BLaER1 treated with 17β-estradiol and CSF1 and Interleukin-3, amounts not matched to agents 10 nM and 100 nM (cell line): ENCODE data around the gene HEATR1.
"Not testable (repeated sequence)": the region's sequence is repeated elsewhere in the genome, so short reads cannot be mapped to it uniquely, and the experiment has no call there.

Source experiments
- H3K27ac ChIP-seq, 11 experiments: shearing (Covaris generic); formaldehyde crosslinking; 2 replicates each; pipeline ENCODE4 v1.8.1; 2022
- H3K27me3 ChIP-seq, 11 experiments: shearing (Covaris generic); formaldehyde crosslinking; 2 replicates each; pipeline ENCODE4 v1.8.1; 2022
- H3K36me3 ChIP-seq, 11 experiments: shearing (Covaris generic); formaldehyde crosslinking; 2 replicates each; pipeline ENCODE4 v1.8.1; 2022
- H3K4me1 ChIP-seq, 10 experiments: shearing (Covaris generic); formaldehyde crosslinking; 2 replicates each; pipeline ENCODE4 v1.8.1; 2022
- H3K4me2 ChIP-seq, 11 experiments: shearing (Covaris generic); formaldehyde crosslinking; 2 replicates each; pipeline ENCODE4 v1.8.1; 2022
- H3K4me3 ChIP-seq, 10 experiments: shearing (Covaris generic); formaldehyde crosslinking; 2 replicates each; pipeline ENCODE4 v1.8.1; 2022
- H3K9ac ChIP-seq, 11 experiments: shearing (Covaris generic); formaldehyde crosslinking; 2 replicates each; pipeline ENCODE4 v1.8.1; 2022
- H3K9me3 ChIP-seq, 11 experiments: shearing (Covaris generic); formaldehyde crosslinking; replicated peaks in 1 of 11; 2 replicates each; pipeline ENCODE4 v1.8.1; 2022
- H4K20me1 ChIP-seq, 11 experiments: shearing (Covaris generic); formaldehyde crosslinking; 2 replicates each; pipeline ENCODE4 v1.8.1; 2022
- Cebpa-rat ChIP-seq, 11 experiments: shearing (Covaris generic); IDR thresholded peaks; 2 replicates each; pipeline ENCODE4 v1.8.1; 2022

The HEATR1 gene

DNA sequence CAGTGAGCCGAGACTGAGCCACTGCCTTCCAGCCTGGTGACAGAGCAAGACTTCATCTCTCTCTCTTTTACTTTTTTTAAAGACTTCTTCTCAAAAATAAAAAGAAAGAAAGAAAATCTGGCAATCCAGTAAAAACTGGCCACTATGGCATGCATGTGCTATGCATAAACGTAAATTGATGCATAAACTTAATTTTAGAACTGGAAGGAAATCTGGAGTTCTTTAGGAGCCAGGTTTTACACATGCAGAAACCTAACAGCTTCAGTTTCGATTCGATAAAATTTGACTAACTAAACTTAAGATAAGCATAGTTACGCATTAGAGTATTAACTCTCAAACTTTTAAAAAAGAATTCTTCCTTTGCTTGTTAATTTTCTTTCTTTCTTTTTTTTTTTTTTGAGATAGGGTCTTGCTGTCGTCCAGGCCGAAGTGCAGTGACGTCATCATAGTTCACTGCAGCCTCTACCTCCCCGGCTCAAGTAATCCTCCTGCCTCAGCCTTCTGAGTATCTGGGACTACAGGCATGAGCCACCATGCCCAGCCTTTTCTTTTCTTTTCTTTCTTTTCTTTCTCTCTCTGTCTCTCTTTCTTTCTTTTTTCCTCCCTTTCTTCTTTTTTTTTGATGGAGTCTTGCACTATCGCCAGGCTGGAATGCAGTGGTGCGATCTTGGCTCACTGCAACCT is 92.4 kb downstream of the HEATR1 start:
- H3K9ac ChIP-seq, result no peak overlapping the region
- no peaks in the 10 kb centered on the region for H3K36me3 ChIP-seq
- H3K4me1 ChIP-seq, result peaks cover 0 to 13% (median 2%) of the 10 kb centered on the region in 10 experiments; a peak in 7 of 20 replicates
- no peaks in the 10 kb centered on the region for H3K9me3 ChIP-seq
- H3K4me2 ChIP-seq, result no peak overlapping the region
- TF ChIP-seq Cebpa-rat (IDR thresholded peaks at IDR 0.05), result no peak
- no peaks in the 10 kb centered on the region for H4K20me1 ChIP-seq
- no peak overlapping the region for H3K4me3 ChIP-seq
- H3K27me3 ChIP-seq, result no peaks in the 10 kb centered on the region
- H3K27ac ChIP-seq, result no peak overlapping the region

DNA sequence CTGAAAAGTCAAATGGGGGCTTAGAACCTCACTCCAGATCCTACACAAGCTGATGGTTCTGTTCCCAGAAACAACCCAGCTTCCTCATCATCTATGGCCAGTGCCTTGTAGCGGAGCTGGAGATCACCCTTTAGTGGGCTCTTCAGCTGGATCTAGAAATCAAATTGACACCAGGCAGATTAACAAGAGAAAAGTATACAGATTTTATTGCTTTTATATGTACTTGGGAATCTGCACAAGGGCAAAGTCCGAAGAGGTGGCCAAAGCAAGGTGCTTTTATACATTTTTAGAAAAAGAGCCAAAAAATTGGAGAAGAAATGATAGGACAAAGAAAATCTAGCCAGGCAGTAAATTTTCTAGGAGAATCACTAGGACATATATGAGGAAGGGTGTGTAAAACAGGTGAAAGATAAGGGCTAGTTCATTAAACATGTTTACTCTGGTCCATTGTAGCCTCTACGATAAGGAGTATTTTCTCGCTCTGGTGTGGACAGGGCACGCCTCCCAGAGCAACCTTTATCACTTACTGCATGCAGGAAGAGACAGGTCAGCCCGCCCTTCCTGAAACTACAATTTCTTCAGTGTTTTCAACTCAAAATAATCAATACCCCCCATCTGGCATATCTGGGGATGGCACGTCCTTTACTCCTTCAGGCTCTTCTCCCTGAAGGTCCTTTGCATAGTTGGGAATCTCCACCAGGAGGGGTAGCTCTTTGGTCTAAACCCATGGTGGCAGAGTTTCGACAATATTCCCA is 94.5 kb downstream of the HEATR1 start:
- Histone ChIP-seq H4K20me1 (no peaks in the 10 kb centered on the region), H3K4me1 (no peaks in the 10 kb centered on the region; a peak in 1 of 20 replicates), H3K4me3 (no peak overlapping the region), H3K27ac (no peak overlapping the region), H3K9ac (no peak overlapping the region), H3K9me3 (no peaks in the 10 kb centered on the region), H3K4me2 (no peak overlapping the region), H3K36me3 (no peaks in the 10 kb centered on the region), H3K27me3 (no peaks in the 10 kb centered on the region)
- no peak for TF ChIP-seq Cebpa-rat (IDR thresholded peaks at IDR 0.05)

DNA sequence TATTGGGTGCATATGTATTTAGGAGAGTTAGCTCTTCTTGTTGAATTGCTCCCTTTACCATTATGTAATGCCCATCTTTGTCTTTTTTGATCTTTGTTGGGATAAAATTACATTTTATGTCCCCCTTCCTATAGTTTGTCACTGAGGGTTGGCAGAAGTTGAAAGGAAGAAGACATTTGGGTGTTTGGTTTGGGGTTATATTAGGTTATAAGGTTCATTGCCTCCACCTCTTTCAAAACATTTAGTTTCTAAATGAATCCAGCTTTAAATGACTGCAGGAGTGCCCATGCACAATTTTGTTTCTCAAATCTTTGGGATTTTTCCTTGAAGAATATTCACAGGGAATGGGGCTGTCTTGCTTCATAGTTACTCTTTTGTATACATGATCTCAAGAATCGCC is 95.1 kb downstream of the HEATR1 start:
- Histone ChIP-seq H3K4me1 (no peaks in the 10 kb centered on the region; a peak in 1 of 20 replicates), H3K27ac (no peak overlapping the region), H3K27me3 (no peaks in the 10 kb centered on the region), H3K9ac (no peak overlapping the region), H3K4me3 (no peak overlapping the region), H4K20me1 (no peaks in the 10 kb centered on the region), H3K9me3 (no peaks in the 10 kb centered on the region), H3K36me3 (no peaks in the 10 kb centered on the region), H3K4me2 (peak overlapping the region in 1 of 11 experiments; percentile 20; a peak in 1 of 22 replicates)
- TF ChIP-seq Cebpa-rat (IDR thresholded peaks at IDR 0.05), result no peak

DNA sequence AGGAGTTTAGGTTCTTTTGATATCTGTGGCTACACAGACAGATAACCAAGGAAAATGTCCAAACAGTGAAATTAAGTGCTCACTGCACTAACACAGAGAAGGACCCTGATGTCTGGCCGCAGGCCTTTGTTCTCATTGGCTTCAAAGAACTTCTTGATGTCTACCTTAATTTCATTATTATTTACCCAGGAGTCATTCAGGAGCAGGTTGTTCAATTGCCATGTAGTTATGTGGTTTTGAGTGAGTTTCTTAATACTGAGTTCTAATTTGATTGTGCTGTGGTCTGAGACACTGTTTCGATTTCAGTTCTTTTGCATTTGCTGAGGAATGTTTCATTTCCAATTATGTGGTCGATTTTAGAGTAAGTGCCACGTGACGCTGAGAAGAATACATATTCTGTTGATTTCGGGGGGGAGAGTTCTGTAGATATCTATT is 95.7 kb downstream of the HEATR1 start:
- Histone ChIP-seq H3K9me3 (no peaks in the 10 kb centered on the region), H3K27ac (no peak overlapping the region), H4K20me1 (no peaks in the 10 kb centered on the region), H3K27me3 (no peaks in the 10 kb centered on the region), H3K9ac (no peak overlapping the region), H3K4me3 (no peak overlapping the region), H3K36me3 (no peaks in the 10 kb centered on the region), H3K4me1 (peaks cover 0 to 2% (median 0%) of the 10 kb centered on the region in 10 experiments; a peak in 6 of 20 replicates), H3K4me2 (no peak overlapping the region)
- no peak for TF ChIP-seq Cebpa-rat (IDR thresholded peaks at IDR 0.05)

DNA sequence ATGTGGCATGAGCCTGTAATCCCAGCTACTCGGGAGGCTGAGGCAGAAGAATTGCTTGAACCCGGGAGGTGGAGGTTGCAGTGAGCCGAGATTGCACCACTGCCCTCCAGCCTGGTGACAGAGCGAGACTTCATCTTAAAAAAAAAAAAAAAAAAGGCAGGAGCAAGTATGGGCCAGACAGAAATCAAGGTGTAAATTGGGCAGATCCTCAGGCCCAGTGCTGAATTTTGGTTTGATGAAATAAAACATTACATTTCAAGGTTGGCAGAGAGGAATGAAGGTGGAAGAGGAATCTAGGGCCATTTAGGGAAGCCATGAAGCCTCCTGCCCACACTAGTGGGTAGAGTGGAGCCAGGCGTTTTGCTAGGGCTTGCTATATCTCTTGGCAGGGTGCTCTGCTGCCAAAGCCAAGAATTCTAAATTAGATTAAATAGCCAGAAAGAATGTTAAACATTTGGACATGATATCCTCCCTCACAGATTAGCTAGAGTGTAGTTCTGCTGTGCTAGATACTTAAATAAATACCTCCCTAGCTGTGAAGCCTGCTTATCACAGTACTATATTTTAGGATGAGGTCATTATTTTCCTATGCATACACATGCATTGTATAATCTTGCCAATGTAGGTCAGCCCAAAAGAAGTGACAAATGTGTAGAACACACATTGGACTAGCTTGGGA is 97.2 kb downstream of the HEATR1 start:
- H3K4me1 ChIP-seq, result peaks cover 0 to 15% (median 14%) of the 10 kb centered on the region in 10 experiments; a peak in 17 of 20 replicates
- no peaks in the 10 kb centered on the region for H4K20me1 ChIP-seq
- no peak overlapping the region for H3K4me3 ChIP-seq
- no peak overlapping the region for H3K9ac ChIP-seq
- H3K27ac ChIP-seq, result no peak overlapping the region
- H3K36me3 ChIP-seq, result no peaks in the 10 kb centered on the region
- no peaks in the 10 kb centered on the region for H3K9me3 ChIP-seq
- H3K27me3 ChIP-seq, result no peaks in the 10 kb centered on the region
- H3K4me2 ChIP-seq, result no peak overlapping the region
- TF ChIP-seq Cebpa-rat (IDR thresholded peaks at IDR 0.05), result no peak

DNA sequence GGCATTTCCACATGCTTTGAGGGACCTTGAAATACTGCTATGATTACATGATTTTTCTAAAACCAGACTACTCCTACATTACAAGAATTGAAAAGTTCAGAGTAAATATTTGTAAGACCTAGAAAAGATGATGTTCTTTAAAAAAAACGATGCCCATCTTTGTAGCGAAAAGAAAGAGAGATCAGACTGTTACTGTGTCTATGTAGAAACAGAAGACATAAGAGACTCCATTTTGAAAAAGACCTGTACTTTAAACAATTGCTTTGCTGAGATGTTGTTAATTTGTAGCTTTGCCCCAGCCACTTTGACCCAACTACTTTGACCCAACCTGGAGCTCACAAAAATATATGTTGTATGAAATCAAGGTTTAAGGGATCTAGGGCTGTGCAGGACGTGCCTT is 100.0 kb downstream of the HEATR1 start:
- not testable (repeated sequence) for H3K9ac ChIP-seq, H3K27ac ChIP-seq, H3K36me3 ChIP-seq, H3K9me3 ChIP-seq, H4K20me1 ChIP-seq, H3K27me3 ChIP-seq, H3K4me3 ChIP-seq, H3K4me2 ChIP-seq
- H3K4me1 ChIP-seq, result peaks cover 0 to 19% (median 16%) of the 10 kb centered on the region in 10 experiments; a peak in 17 of 20 replicates

DNA sequence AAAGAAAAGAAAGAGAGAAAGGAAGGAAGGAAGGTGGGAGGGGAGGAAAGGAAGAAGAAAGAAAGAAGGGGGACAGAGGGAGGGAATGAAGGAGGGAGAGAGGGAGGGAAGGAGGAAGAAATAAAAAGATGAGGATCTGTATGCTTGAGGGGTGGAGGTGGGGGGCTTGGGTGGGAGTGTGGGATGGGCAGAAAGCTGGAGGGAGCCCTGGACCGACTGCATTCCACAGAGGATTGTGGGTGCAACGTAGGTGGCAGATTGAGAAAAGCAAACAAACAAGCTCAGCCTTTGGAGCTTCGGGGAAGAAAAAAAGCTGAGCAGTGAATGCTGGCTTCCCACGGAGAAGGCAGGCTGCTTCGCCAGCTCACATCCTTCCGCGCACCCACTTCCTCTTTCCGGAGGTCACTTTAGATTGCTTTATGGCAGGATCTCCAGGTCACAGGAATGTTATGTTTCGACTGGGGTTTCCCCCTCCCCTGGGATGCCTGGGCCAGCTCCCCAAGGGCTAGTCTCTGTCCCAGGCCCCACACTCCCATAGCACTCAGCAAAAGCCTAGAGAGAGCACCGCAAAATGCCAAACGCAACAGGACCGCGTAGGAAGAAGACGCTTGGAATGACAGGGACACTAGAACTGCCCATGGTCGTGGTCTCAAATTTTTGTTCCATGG is 101.2 kb downstream of the HEATR1 start:
- H4K20me1 ChIP-seq, result no peaks in the 10 kb centered on the region
- H3K4me1 ChIP-seq, result peaks cover 0 to 19% (median 16%) of the 10 kb centered on the region in 10 experiments; a peak in 17 of 20 replicates
- H3K9me3 ChIP-seq, result no peaks in the 10 kb centered on the region
- H3K4me3 ChIP-seq, result peak overlapping the region in 1 of 10 experiments; percentile 28; a peak in 2 of 20 replicates
- no peaks in the 10 kb centered on the region for H3K36me3 ChIP-seq
- no peak for TF ChIP-seq Cebpa-rat (IDR thresholded peaks at IDR 0.05)
- peak overlapping the region in 6 of 11 experiments; percentile 7 to 57 (median 30); a peak in 7 of 22 replicates for H3K9ac ChIP-seq
- H3K27ac ChIP-seq, result peak overlapping the region in 9 of 11 experiments; percentile 29 to 68 (median 52); a peak in 13 of 22 replicates
- H3K27me3 ChIP-seq, result no peaks in the 10 kb centered on the region
- peak overlapping the region; percentile 19 to 86 (median 57); a peak in 21 of 22 replicates for H3K4me2 ChIP-seq

DNA sequence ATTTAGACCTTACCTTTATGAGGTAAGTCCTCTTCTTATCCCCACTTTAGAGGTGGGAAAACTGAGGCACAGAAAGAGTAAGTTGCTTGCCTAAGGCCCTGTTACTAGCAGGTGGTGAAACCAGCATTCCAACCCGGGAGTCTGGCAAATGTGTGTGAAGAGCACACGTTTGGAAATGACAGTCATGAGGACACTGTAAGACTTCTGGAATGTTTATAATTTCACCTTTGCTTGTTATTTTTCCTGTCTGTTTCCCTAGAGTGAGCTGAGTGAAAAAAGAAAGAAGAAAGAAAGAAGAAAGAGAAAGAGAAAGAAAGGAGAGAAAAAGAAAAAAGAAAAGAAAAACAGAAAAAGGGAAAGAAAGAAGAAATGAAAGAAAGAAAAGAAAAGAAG is 101.7 kb downstream of the HEATR1 start:
- Histone ChIP-seq H3K36me3 (no peaks in the 10 kb centered on the region), H3K4me3 (peak overlapping the region in 1 of 10 experiments; percentile 28; a peak in 2 of 20 replicates), H3K27ac (peak overlapping the region in 7 of 11 experiments; percentile 29 to 68 (median 57); a peak in 10 of 22 replicates), H3K9ac (peak overlapping the region in 4 of 11 experiments; percentile 7 to 57 (median 28); a peak in 4 of 22 replicates), H3K27me3 (no peaks in the 10 kb centered on the region), H4K20me1 (no peaks in the 10 kb centered on the region), H3K4me1 (peaks cover 0 to 19% (median 16%) of the 10 kb centered on the region in 10 experiments; a peak in 17 of 20 replicates), H3K4me2 (peak overlapping the region; percentile 19 to 86 (median 57); a peak in 20 of 22 replicates), H3K9me3 (no peaks in the 10 kb centered on the region)
- no peak for TF ChIP-seq Cebpa-rat (IDR thresholded peaks at IDR 0.05)
